Putamen (tissue), 1 donor: Measurements from ENCODE around the gene TIGD2.
"Not testable (repeated sequence)": the region's sequence is repeated elsewhere in the genome, so short reads cannot be mapped to it uniquely, and the experiment has no call there.

Experiments
- DNase-seq: peaks from one replicate; pipeline ENCODE4 v3.0.0-alpha.2; 2016; ENCODE audit warnings: low spot score

TIGD2 gene

GRCh38 chr4:89119836-89120235 is 8.5 kb downstream of the TIGD2 start:
- DNase-seq: no peak

- DNase-seq: no peak
These were observed 10.2 kb downstream of the TIGD2 start for GRCh38 chr4:89121387-89122068.

- no peak for DNase-seq
These were observed 12.1 kb downstream of the TIGD2 start for GRCh38 chr4:89123451-89123851.

GRCh38 chr4:89125901-89126782 is 14.8 kb downstream of the TIGD2 start:
- DNase-seq: no peak

- no peak for DNase-seq
These were observed 17.8 kb downstream of the TIGD2 start for GRCh38 chr4:89129080-89129640.

- DNase-seq: no peak
These were observed 23.5 kb downstream of the TIGD2 start for GRCh38 chr4:89134775-89135319.

GRCh38 chr4:89136525-89136924 is 25.2 kb downstream of the TIGD2 start:
- no peak for DNase-seq

- no peak for DNase-seq
These were observed 25.9 kb downstream of the TIGD2 start for GRCh38 chr4:89137231-89137630.

- DNase-seq: no peak
These were observed 26.4 kb downstream of the TIGD2 start for GRCh38 chr4:89137695-89138094.

GRCh38 chr4:89140168-89140759 is 28.9 kb downstream of the TIGD2 start:
- no peak for DNase-seq

- no peak for DNase-seq
These were observed 31.6 kb downstream of the TIGD2 start for GRCh38 chr4:89142691-89143669.

GRCh38 chr4:89144652-89145051 is 33.3 kb downstream of the TIGD2 start:
- not testable (repeated sequence) for DNase-seq

- no peak for DNase-seq
These were observed 34.9 kb downstream of the TIGD2 start for GRCh38 chr4:89146196-89146595.

- no peak for DNase-seq
These were observed 41.6 kb downstream of the TIGD2 start for GRCh38 chr4:89152972-89153371.

GRCh38 chr4:89156174-89156914 is 45.0 kb downstream of the TIGD2 start:
- DNase-seq: no peak

GRCh38 chr4:89157488-89158024 is 46.2 kb downstream of the TIGD2 start:
- DNase-seq: no peak

- peak; percentile 70 for DNase-seq
These were observed 47.7 kb downstream of the TIGD2 start for GRCh38 chr4:89158884-89159503.

- DNase-seq: no peak
These were observed 49.5 kb downstream of the TIGD2 start for GRCh38 chr4:89160806-89161205.

GRCh38 chr4:89161841-89162240 is 50.5 kb downstream of the TIGD2 start:
- no peak for DNase-seq

GRCh38 chr4:89162496-89162895 is 51.2 kb downstream of the TIGD2 start:
- no peak for DNase-seq
